ENCODE results near the gene MAN1B1.

DNA sequence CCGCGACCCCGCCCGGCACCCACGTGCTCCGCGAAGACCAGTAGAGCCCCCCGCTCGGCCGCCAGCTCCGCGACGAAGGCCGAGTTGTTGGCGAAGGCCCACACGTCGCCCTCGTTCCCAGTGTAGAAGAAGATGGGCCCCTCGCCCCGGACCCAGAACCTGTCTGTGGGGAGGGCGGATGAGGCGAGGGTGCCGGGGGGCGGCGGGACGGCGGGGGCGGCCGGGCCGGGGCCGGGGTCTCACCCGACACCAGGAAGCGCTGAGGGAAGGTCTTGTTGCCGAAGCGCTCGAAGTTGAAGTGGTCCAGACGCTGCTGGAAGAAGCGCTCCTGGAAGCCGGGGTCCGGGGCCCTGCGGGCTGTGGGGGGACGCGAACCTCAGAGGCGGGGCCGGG lies 27.4 kb downstream of the MAN1B1 start:
- TF ChIP-seq, protein P1, sequence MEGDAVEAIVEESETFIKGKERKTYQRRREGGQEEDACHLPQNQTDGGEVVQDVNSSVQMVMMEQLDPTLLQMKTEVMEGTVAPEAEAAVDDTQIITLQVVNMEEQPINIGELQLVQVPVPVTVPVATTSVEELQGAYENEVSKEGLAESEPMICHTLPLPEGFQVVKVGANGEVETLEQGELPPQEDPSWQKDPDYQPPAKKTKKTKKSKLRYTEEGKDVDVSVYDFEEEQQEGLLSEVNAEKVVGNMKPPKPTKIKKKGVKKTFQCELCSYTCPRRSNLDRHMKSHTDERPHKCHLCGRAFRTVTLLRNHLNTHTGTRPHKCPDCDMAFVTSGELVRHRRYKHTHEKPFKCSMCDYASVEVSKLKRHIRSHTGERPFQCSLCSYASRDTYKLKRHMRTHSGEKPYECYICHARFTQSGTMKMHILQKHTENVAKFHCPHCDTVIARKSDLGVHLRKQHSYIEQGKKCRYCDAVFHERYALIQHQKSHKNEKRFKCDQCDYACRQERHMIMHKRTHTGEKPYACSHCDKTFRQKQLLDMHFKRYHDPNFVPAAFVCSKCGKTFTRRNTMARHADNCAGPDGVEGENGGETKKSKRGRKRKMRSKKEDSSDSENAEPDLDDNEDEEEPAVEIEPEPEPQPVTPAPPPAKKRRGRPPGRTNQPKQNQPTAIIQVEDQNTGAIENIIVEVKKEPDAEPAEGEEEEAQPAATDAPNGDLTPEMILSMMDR (IDR thresholded peaks at IDR 0.05; ENCODE audit: insufficient read depth, low read length): no peak
- TF ChIP-seq GABPA (IDR thresholded peaks at IDR 0.05; ENCODE audit: low read depth): no peak
- TF ChIP-seq POLR2AphosphoS5 (IDR thresholded peaks at IDR 0.05; ENCODE audit: low read depth): no peak
- TF ChIP-seq, protein P2, sequence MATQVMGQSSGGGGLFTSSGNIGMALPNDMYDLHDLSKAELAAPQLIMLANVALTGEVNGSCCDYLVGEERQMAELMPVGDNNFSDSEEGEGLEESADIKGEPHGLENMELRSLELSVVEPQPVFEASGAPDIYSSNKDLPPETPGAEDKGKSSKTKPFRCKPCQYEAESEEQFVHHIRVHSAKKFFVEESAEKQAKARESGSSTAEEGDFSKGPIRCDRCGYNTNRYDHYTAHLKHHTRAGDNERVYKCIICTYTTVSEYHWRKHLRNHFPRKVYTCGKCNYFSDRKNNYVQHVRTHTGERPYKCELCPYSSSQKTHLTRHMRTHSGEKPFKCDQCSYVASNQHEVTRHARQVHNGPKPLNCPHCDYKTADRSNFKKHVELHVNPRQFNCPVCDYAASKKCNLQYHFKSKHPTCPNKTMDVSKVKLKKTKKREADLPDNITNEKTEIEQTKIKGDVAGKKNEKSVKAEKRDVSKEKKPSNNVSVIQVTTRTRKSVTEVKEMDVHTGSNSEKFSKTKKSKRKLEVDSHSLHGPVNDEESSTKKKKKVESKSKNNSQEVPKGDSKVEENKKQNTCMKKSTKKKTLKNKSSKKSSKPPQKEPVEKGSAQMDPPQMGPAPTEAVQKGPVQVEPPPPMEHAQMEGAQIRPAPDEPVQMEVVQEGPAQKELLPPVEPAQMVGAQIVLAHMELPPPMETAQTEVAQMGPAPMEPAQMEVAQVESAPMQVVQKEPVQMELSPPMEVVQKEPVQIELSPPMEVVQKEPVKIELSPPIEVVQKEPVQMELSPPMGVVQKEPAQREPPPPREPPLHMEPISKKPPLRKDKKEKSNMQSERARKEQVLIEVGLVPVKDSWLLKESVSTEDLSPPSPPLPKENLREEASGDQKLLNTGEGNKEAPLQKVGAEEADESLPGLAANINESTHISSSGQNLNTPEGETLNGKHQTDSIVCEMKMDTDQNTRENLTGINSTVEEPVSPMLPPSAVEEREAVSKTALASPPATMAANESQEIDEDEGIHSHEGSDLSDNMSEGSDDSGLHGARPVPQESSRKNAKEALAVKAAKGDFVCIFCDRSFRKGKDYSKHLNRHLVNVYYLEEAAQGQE (IDR thresholded peaks at IDR 0.05; ENCODE audit: insufficient replicate concordance, low read depth): no peak
- TF ChIP-seq SPI1 (IDR thresholded peaks at IDR 0.05; ENCODE audit: borderline replicate concordance, low read depth): no peak
